GM19463 (cell line): ENCODE data around the gene ATL2.
"Not testable (repeated sequence)": the region's sequence is repeated elsewhere in the genome, so short reads cannot be mapped to it uniquely, and the experiment has no call there.

ENCODE experiments used
- ATAC-seq: cut with Tn5 transposase; IDR thresholded peaks from one replicate; pipeline ENCODE4 v1.9.1; 2021; ENCODE audit warnings: mild to moderate bottlenecking, moderate library complexity; ENCODE audit not compliant: unreplicated experiment

ATL2 gene

DNA sequence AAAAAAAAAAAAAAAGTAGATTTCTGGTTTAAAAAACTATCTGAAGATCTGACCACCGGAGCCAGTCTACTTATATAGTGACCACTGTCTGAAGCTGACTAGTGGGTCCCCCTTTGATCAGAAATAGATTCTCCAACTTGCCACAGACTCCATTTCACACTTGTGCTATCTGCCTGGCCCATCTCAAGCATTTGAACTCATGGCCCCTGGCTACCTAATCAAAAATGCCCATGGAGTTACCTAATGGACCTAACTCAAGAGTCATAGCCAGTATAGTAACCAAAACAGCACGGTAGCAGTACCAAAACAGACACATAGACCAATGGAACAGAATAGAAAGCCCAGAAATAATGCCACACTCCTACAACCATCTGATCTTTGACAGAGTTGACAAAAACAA lies 17.0 kb upstream of the ATL2 start:
- ATAC-seq = no peak

GRCh38 chr2:38390947-38391346 lies 13.9 kb upstream of the ATL2 start:
- ATAC-seq = no peak

DNA sequence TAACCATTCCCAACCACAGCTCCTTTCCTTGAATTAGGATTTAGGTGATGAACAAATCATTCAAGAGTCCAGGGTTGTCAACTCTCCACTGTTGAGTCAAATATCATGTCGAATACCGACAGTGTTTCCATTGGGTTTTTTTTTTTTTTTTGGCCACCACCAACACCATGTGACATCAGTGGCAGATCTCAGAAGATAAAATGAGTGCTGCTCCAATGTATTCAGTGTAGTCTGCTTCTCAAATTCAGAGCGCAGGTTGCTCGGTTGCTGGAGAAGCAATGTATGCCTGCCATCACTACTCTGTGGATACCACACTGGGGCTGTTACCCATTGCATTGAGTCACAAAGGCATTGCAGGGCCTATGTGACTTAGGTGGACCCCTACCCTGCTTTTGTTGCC lies 10.8 kb upstream of the ATL2 start:
- ATAC-seq = no peak

- ATAC-seq = no peak
These were observed 9.7 kb upstream of the ATL2 start for GRCh38 chr2:38386821-38387220.

- ATAC-seq = no peak
These were observed 9.3 kb upstream of the ATL2 start for GRCh38 chr2:38386377-38386776.

DNA sequence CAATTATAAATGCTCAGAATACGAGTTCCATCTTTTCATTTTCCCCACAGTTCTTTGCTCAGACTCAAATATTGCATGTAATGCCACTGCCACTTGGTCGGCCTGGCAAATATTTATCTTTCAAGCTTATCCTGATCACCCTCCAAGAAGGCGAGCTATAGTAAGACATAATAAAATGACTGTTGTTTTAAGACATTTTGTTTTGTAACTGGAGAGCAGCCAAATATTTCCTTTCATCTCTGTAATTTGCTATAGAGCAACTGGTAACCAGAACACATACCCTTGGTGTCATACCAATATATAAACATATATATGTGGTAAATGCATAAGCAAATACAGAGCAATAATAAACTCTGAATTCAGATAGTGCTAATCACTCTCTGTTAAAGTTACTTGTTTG lies 7.3 kb upstream of the ATL2 start:
- no peak for ATAC-seq

- not testable (repeated sequence) for ATAC-seq
These were observed 6.7 kb upstream of the ATL2 start for GRCh38 chr2:38383741-38384140.

DNA sequence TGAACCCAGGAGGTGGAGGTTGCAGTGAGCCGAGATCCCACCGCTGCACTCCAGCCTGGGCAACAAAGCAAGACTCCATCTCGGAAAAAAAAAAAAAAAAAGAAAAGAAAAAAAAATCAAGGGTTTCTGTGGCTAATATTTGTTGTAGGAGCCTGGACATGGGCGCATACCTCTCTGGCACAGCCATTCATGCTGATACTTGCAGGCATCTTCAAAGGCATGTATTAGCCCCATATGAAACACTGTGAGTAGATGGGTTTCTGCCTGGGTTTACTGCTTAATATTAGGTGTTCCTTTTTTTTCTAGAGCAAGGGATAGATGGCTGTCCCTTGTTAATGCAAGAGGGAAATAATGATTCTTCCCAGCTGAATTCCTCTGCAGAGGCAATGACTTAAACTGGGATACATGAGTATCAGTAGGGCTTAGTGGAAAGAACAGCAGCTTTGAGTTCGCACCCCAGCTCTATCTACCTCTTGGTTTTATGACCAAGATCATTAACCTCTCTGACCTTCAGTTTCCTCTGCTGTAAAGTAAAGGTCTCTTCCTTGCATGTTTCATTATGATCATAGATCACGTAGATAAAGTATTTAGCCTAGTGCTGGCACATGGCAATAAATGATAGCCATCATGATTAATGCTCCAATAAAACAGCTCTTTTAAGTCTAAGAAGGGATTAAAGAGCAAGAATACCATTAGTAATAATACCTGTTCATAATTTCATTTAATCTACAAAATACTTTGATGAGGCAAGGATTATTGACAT lies 4.5 kb upstream of the ATL2 start:
- no peak for ATAC-seq

DNA sequence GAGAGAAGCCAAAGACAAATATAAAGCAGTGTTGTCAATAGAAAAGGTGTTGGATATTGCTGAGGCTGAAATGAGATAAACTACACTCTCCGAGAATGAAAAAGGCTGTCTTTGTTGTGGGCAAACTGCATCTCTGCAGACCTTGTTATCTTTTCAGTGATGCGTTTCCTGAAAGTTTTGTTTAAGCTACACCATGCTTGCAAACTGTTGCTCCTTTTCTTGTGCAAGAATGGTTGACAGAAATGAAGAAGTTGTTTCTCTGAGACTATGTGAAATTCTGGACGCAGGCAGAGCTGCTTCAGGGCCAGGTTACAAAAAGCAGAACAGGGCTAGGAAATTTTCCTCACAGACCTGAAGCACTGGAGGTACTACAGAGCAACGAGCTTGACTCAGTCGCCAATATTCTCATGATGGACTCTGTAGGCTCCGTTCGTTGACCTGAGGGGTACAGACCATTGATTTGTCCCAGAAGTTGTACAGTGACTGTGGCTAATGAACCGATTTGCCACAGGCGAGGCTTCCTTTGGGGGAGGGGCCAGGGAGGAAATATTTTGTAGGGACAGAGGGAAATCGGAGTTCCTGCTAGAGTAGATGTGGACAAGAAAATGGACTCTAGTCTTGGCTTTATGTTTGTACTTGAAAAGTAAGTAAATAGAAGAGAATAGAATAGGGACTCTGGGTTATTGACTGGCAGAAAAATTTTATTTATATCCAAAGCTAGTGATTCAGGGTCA lies 3.5 kb upstream of the ATL2 start:
- no peak for ATAC-seq

GRCh38 chr2:38376346-38377049 lies 575 bp downstream of the ATL2 start:
- peak; percentile 74 for ATAC-seq

DNA sequence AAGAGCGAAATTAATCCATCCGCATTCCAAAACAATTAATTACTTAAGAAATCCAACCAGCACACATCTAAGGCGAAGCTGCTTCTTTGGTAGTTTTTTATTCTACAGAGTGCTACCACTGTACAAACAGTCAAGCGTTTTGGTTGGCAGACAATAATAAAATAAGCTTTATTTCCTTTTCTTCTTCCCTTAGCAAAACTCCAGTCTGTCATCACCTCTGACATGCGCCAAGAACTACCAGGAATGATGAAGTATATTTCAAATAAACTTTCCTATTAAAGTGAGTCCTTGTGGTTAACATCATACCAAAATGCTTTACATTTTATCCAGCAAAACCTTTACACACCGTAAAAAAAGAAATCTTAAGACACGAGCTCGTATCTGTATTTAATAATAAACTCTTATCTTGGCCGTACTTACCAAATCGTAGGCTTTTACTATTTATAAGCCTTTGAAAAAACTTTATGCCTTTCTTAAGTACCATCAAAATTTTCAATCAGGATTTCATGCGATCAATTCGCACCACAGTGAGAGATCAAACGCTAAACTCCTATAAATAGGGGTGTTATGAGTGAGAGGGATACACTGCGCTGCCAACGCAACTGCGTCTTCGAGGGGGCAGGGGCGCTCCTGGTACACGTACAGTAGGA lies 1.3 kb downstream of the ATL2 start:
- peak; percentile 20 for ATAC-seq

GRCh38 chr2:38374984-38375383 lies 2.1 kb downstream of the ATL2 start:
- no peak for ATAC-seq

DNA sequence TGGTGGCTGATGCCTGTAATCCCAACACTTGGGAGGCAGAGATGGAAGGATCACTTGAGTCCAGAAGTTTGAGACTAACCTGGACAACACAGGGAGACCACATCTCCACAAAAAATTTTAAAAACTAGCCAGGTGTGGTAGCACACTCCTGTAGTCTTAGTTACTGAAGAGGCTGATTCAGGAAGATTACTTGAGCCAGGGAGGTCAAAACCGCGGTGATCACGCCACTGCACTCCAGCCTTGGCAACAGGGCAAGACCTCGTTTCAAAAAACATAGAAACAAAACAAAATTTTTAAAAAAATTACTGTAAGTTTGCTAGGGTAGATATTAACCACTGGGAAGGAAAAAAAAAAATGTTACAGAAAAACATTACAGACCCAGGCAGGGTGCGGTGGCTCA lies 5.8 kb downstream of the ATL2 start:
- ATAC-seq = no peak

- no peak for ATAC-seq
These were observed 6.4 kb downstream of the ATL2 start for GRCh38 chr2:38370664-38371063.

DNA sequence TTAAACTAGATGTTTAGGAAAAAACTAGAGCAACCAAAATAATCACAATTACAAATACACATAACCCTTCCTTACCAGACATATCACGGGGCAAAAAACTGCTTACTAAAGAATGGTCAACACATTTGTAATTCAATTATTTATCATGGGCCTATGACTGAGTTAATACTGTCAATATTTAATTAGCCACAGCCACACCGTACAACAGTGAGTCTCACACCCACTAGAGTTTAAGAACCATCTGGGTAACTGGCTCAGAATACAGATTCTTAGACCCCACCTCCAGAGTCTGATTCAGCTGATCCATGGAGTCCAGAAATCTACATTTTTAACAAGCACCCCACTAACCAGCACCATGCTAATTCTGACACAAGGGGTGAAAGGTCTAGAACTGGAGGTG lies 14.8 kb downstream of the ATL2 start:
- no peak for ATAC-seq

- no peak for ATAC-seq
These were observed 16.9 kb downstream of the ATL2 start for GRCh38 chr2:38360177-38360576.

DNA sequence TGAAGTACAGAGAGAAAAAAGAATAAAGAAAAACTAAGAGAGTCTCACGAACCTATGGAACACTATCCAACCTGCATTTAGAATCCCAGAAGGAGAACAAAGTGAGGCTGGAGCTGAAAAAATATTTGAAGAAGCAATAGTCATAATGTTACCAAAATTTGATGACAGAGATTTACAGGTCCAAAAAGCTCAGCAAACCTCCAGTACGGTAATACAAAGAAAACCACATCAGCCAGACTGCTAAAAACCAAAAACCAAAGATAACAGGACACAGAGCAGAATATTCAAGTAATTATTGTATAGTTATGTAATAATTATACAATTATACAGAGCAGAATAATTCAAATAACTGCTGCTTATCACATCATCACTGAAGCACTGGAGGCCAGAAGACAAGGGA lies 23.7 kb downstream of the ATL2 start:
- ATAC-seq = no peak

DNA sequence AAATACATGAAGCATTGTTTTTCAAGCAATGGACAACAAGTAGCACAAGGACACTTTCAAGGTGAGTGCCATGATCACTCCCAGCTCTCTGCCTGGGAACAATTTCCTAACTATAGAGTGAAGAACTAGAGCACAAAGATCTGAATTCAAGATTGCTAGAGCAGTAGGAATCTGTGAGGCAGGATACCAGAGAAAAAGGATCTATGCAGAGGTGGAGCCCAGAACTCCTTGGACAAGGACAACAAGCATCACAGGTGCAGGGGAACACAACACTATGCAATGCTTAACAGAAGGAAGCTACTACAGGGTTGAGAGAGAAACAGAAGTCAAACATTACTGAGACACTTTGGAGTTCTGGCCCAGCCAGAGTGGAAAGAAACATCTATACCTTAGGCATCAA lies 24.7 kb downstream of the ATL2 start:
- no peak for ATAC-seq

GRCh38 chr2:38345323-38346038 lies 31.6 kb downstream of the ATL2 start:
- no peak for ATAC-seq

- ATAC-seq = no peak
These were observed 32.3 kb downstream of the ATL2 start for GRCh38 chr2:38344813-38345212.

GRCh38 chr2:38343212-38343611 lies 33.9 kb downstream of the ATL2 start:
- no peak for ATAC-seq
